ENCODE results near the gene KRTAP10-3.

Gene KRTAP10-3

GRCh38 chr21:44534688-44535087, 23.9 kb downstream of the KRTAP10-3 start:
- no peak overlapping the region for H2AFZ ChIP-seq
- no peak for TF ChIP-seq CTCF (IDR thresholded peaks at IDR 0.05)
- no peaks in the 10 kb centered on the region for H3K9me3 ChIP-seq (ENCODE audit: control insufficient read depth, low read length)
- no peaks in the 10 kb centered on the region for H3K79me2 ChIP-seq
- no peaks in the 10 kb centered on the region for H3K36me3 ChIP-seq (ENCODE audit: control insufficient read depth, insufficient read depth, low read length)
- H3K9ac ChIP-seq: no peak overlapping the region
- H3K27me3 ChIP-seq (ENCODE audit: control insufficient read depth, insufficient read depth, low read length): no peaks in the 10 kb centered on the region
- no peaks in the 10 kb centered on the region for H3K4me1 ChIP-seq
- no peak overlapping the region for H3K4me3 ChIP-seq (ENCODE audit: low read depth, low read length)
- no peak overlapping the region for H3K27ac ChIP-seq
- H3K4me2 ChIP-seq (ENCODE audit: low read length): no peak overlapping the region

GRCh38 chr21:44533891-44534627, 24.5 kb downstream of the KRTAP10-3 start:
- H3K27ac ChIP-seq: no peak overlapping the region
- H3K4me1 ChIP-seq: no peaks in the 10 kb centered on the region
- H3K36me3 ChIP-seq (ENCODE audit: control insufficient read depth, insufficient read depth, low read length): no peaks in the 10 kb centered on the region
- no peaks in the 10 kb centered on the region for H3K9me3 ChIP-seq (ENCODE audit: control insufficient read depth, low read length)
- H3K79me2 ChIP-seq: no peaks in the 10 kb centered on the region
- no peak overlapping the region for H3K9ac ChIP-seq
- no peak overlapping the region for H3K4me2 ChIP-seq (ENCODE audit: low read length)
- no peak for TF ChIP-seq CTCF (IDR thresholded peaks at IDR 0.05)
- H3K27me3 ChIP-seq (ENCODE audit: control insufficient read depth, insufficient read depth, low read length): no peaks in the 10 kb centered on the region
- no peak overlapping the region for H3K4me3 ChIP-seq (ENCODE audit: low read depth, low read length)
- H2AFZ ChIP-seq: no peak overlapping the region

DNA sequence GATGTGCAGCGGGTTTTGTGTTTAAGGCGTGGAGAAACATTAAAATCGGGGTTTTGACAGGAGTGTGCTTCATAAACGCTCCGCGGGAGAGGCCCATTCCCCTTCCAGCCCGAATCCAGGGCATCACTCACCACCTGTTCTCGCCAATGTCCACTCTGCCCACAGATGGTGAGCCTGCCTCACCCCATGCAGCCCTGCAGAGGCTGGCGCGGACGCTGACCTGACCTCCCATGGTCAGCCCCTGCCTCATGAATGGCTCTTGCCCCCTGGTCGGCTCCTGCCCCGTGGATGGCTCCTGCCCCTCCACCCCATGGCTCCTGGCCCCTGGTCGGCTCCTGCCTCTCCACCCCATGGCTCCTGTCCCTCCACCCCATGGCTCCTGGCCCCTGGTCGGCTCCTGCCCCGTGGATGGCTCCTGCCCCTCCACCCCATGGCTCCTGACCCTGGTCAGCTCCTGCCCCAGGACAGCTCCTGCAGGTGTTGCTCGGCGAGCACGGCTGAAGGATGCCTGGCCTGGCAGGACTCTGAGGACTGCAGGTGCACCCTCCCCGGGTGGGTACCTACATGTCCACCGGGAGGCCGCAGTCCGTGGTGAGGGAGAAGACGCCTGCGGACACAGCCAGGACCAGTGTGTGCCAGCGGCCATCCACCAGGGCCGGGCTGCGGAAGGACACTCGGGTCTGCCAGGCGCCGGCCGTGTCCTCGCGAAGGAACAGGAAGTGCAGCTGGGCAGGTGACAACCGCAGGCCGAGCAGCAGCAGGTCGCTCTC, 25.3 kb downstream of the KRTAP10-3 start:
- H3K27ac ChIP-seq: no peak overlapping the region
- no peak for TF ChIP-seq CTCF (IDR thresholded peaks at IDR 0.05)

DNA sequence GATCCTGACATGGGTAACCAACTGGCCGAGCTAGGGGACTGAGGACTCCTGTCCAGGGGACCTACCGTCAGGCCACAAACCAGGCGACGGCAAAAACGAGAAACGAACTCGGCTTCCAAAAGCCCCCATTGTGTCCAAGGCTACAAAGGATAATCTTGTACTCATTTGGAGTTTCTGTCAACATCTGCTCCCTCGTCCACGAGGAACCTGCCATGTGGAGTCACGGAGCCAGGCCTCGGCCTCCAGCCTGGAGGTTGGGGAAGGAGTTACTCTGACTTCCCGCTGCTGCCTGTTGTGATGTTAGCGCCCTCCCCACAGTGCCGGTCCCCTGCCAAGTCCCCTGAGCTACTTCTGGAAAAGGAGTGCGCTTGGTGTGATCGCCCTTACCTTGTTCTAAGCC, 25.9 kb downstream of the KRTAP10-3 start:
- Histone ChIP-seq H3K4me3 (ENCODE audit: low read depth, low read length) (no peak overlapping the region), H3K27ac (no peak overlapping the region), H3K9ac (no peak overlapping the region), H3K4me2 (ENCODE audit: low read length) (no peak overlapping the region), H3K9me3 (ENCODE audit: control insufficient read depth, low read length) (no peaks in the 10 kb centered on the region), H3K79me2 (no peaks in the 10 kb centered on the region), H3K36me3 (ENCODE audit: control insufficient read depth, insufficient read depth, low read length) (no peaks in the 10 kb centered on the region), H2AFZ (no peak overlapping the region), H3K27me3 (ENCODE audit: control insufficient read depth, insufficient read depth, low read length) (no peaks in the 10 kb centered on the region), H3K4me1 (no peaks in the 10 kb centered on the region)
- no peak for TF ChIP-seq CTCF (IDR thresholded peaks at IDR 0.05)

More for the DNA sequence above, 25.3 kb downstream of the KRTAP10-3 start:
- Histone ChIP-seq H3K4me2 (ENCODE audit: low read length) (no peak overlapping the region), H3K27me3 (ENCODE audit: control insufficient read depth, insufficient read depth, low read length) (no peaks in the 10 kb centered on the region), H3K36me3 (ENCODE audit: control insufficient read depth, insufficient read depth, low read length) (no peaks in the 10 kb centered on the region), H3K9me3 (ENCODE audit: control insufficient read depth, low read length) (no peaks in the 10 kb centered on the region), H3K4me1 (no peaks in the 10 kb centered on the region), H3K4me3 (ENCODE audit: low read depth, low read length) (no peak overlapping the region), H3K9ac (no peak overlapping the region), H2AFZ (no peak overlapping the region), H3K79me2 (no peaks in the 10 kb centered on the region)

Data from parathyroid adenoma (tissue), 2 donors.